Measurements from ENCODE around the gene NDUFS1. TPM values are rescaled to one million over a fixed set of nuclear protein-coding genes. Genes with fewer than 3 reads are reported as not detected.

The NDUFS1 gene
- total and polyA plus RNA-seq, 2 of the 4 experiments (the other 2 are of a cell fraction): 72.1 to 118 TPM

GRCh38 chr2:206190111-206190510 lies 30.9 kb upstream of the NDUFS1 start (continued):
- TF ChIP-seq ELK1 (IDR thresholded peaks at IDR 0.05; ENCODE audit: borderline replicate concordance, low read depth, low read length) (no peak), FOS (IDR thresholded peaks at IDR 0.05; ENCODE audit: low read depth, low read length) (no peak), USF2 (IDR thresholded peaks at IDR 0.05; ENCODE audit: low read depth, low read length) (no peak), NFE2L2 (IDR thresholded peaks at IDR 0.05; ENCODE audit: low read depth, low read length) (no peak)

GRCh38 chr2:206189691-206190090 lies 30.4 kb upstream of the NDUFS1 start:
- no peak overlapping the region for H4K5ac ChIP-seq (ENCODE audit: low read depth, low read length)
- no peak overlapping the region for H3K56ac ChIP-seq (ENCODE audit: extremely low read depth, insufficient read depth, low read length)
- DNase-seq: no peak
- no peak overlapping the region for H2BK20ac ChIP-seq (ENCODE audit: low read depth, low read length)
- no peaks in the 10 kb centered on the region for H3K79me1 ChIP-seq (ENCODE audit: low read depth in 1 of 2, low read length in 2 of 2)
- dilution Hi-C loops (cut with HindIII; ENCODE audit: low sequenced_read_pairs, unreplicated experiment) (no loop called here), intact Hi-C loops (cut with micrococcal nuclease) (no loop called here), in situ Hi-C loops (cut with MboI; ENCODE audit: low sequenced_read_pairs) (no loop called here)
- H2BK5ac ChIP-seq (ENCODE audit: low read depth, low read length, poor library complexity, severe bottlenecking): no peak overlapping the region
- H2AK5ac ChIP-seq (ENCODE audit: low read depth, low read length): no peak overlapping the region
- no peak for TF ChIP-seq CTCF (conservative IDR thresholded peaks at IDR 0.05; ENCODE audit: low read depth, low read length)
- no peak for TF ChIP-seq FOS (IDR thresholded peaks at IDR 0.05; ENCODE audit: low read depth, low read length)
- TF ChIP-seq POLR2A (IDR thresholded peaks at IDR 0.05; ENCODE audit: low read depth, low read length): no peak
- TF ChIP-seq RFX5 (IDR thresholded peaks at IDR 0.05; ENCODE audit: low read depth, low read length): no peak
- H3K18ac ChIP-seq (ENCODE audit: low read depth, low read length): no peak overlapping the region
- no peak overlapping the region for H4K91ac ChIP-seq (ENCODE audit: insufficient read depth, low read depth, low read length)
- H2BK120ac ChIP-seq (ENCODE audit: low read depth, low read length): no peak overlapping the region
- H3K4me3 ChIP-seq (ENCODE audit: insufficient read depth, low read depth, low read length): no peak overlapping the region
- BruUV-seq (replicated peaks): no TSS peak
- H3K27ac ChIP-seq (ENCODE audit: insufficient read depth, low read length): no peak overlapping the region
- H3K14ac ChIP-seq (replicated peaks; ENCODE audit: low read depth, low read length): no peak overlapping the region
- ChIA-PET CTCF (no interaction called here), POLR2A (ENCODE audit: unreplicated experiment) (no interaction called here)
- H3K4ac ChIP-seq (ENCODE audit: low read depth, low read length): no peak overlapping the region
- no peaks in the 10 kb centered on the region for H4K20me1 ChIP-seq (ENCODE audit: insufficient read depth, low read length)
- H4K8ac ChIP-seq (ENCODE audit: low read depth in 2 of 2, low read length in 2 of 2): no peak overlapping the region
- no peaks in the 10 kb centered on the region for H3K36me3 ChIP-seq (ENCODE audit: control insufficient read depth, insufficient read depth, low read length)
- no peaks in the 10 kb centered on the region for H3K9me1 ChIP-seq (ENCODE audit: insufficient read depth, low read length)
- no peak overlapping the region for H3K9ac ChIP-seq (ENCODE audit: low read depth, low read length)
- no peaks in the 10 kb centered on the region for H3K4me1 ChIP-seq (ENCODE audit: control insufficient read depth, insufficient read depth, low read length)
- no peak overlapping the region for H3K23ac ChIP-seq (ENCODE audit: low read depth, low read length)
- H2AK9ac ChIP-seq (replicated peaks; ENCODE audit: low read depth, low read length, poor library complexity): no peak overlapping the region
- H2BK15ac ChIP-seq (ENCODE audit: low read depth, low read length): no peak overlapping the region
- no CpG with 5 or more reads among the region's 3 CpGs for WGBS, 2 experiments (ENCODE audit: extremely low coverage in 2 of 2, insufficient read length in 1 of 2)
- H3K9me3 ChIP-seq (ENCODE audit: control insufficient read depth, insufficient read depth, low read length): no peaks in the 10 kb centered on the region
- no peak overlapping the region for H2AFZ ChIP-seq (replicated peaks; ENCODE audit: low read length, poor library complexity)
- H3K27me3 ChIP-seq (ENCODE audit: control insufficient read depth, insufficient read depth, low read length): no peaks in the 10 kb centered on the region
- no peak for ATAC-seq (ENCODE audit: low read depth)
- no peak overlapping the region for H3K4me2 ChIP-seq (ENCODE audit: low read depth, low read length)

Data from IMR-90 (cell line).